ENCODE data around the gene MAMDC4.
"Not testable (repeated sequence)": the region's sequence is repeated elsewhere in the genome, so short reads cannot be mapped to it uniquely, and the experiment has no call there.

Gene MAMDC4

GRCh38 chr9:136862849-136863622 lies 10.9 kb downstream of the MAMDC4 start:
- no peak for DNase-seq

DNA sequence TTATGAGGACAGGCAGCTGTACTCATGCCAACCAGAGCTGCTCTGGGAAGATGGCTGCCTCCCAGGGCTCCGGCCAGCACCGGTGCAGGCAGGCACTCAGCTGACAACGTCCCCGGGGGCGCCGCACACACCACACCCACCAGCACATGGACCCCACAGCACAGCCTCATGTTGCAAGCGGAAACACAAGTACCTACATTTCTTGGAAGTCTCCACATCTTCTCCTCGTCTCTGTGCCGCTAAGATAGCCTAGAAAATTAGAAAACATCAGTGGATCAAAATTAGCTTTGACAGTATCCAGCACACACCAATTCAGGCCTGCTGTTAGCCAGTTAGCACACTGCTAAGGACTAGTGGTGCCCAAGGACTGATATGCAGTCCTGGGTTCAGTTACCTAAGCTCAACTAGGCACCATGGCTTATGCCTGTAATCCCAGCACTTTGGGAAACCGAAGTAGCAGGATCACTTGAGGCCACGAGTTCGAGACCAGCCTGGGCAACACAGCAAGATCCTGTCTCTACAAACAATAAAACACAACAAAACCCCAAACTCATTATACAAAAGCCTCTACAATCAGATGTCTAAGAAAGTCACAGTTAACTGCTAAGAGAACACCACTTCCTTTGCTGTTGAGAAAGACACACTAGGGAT lies 11.6 kb downstream of the MAMDC4 start:
- DNase-seq = no peak

DNA sequence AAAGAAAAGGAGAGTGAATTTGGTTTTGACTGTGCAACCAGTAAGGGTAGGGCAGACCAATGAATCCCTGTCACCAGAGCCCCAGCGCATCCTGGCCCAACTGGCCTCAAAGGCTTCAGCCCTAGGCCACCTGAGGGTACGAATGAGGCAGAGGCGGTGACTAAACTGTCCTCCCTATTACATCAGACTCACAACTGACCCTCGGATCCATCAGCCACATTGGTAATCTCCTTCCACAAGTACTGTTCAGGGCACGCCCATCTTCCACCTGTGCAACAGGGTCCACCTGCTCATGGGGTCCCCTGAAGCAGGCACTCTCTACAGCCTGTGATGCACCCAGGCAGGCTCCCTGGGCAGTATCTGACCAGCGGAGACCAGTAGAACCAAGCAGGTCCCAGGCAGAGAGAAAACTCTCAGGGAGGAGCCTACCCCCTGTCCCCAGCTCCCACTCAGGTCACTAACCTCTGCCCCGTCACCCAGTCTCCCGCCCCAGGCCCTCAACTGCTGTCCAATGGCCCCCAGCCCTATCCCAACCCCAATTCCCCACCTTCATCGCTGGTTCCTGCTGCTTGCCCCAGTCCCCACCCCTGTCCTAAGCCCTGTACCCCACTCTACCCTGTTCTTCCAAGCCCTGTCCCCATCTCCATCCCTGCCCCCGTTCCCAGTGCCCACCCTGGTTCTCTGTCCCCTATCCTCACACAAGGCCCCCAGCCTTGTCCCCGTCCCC lies 13.1 kb downstream of the MAMDC4 start:
- DNase-seq = no peak

- DNase-seq = no peak
Observed at GRCh38 chr9:136865768-136866103, 13.6 kb downstream of the MAMDC4 start.

GRCh38 chr9:136866898-136867421 lies 14.8 kb downstream of the MAMDC4 start:
- DNase-seq = not testable (repeated sequence)

GRCh38 chr9:136867480-136867879 lies 15.3 kb downstream of the MAMDC4 start:
- DNase-seq = no peak

- DNase-seq = no peak
Observed at GRCh38 chr9:136867917-136868316, 15.8 kb downstream of the MAMDC4 start.

GRCh38 chr9:136868644-136869043 lies 16.5 kb downstream of the MAMDC4 start:
- DNase-seq = no peak

DNA sequence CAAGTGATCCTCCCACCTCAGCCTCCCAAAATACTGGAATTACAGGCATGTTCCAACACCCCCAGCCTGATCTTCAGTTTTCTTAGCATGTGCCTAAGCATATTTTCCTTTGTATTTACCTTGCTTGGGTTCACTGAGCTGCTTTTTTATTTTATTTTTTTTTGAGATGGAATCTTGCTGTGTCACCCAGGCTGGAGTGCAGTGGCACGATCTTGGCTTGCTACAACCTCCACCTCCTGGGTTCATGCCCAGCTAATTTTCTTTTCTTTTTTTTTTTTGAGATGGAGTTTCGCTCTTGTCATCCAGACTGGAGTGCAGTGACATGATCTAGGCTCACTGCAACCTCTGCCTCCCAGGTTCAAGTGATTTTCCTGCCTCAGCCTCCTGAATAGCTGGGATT lies 17.5 kb downstream of the MAMDC4 start:
- not testable (repeated sequence) for DNase-seq

DNA sequence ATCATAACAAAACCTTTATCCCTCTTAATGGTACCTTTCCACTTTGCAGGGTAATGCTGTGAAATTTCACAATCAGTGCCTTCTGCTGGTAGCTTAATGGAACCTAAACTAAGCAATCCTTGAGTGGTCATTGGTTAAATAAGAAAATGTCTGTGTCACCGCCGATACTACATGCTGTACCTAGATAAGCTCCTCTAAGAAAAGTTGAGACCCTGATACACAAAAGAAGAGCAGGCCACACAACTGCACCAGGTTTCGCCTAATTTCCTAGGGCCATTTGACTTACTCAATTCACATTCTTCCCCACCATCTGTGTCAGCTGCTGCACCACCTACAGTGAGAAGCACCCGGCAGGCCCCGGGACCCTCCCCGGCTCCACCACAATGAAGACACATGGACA lies 23.0 kb downstream of the MAMDC4 start:
- no peak for DNase-seq

DNA sequence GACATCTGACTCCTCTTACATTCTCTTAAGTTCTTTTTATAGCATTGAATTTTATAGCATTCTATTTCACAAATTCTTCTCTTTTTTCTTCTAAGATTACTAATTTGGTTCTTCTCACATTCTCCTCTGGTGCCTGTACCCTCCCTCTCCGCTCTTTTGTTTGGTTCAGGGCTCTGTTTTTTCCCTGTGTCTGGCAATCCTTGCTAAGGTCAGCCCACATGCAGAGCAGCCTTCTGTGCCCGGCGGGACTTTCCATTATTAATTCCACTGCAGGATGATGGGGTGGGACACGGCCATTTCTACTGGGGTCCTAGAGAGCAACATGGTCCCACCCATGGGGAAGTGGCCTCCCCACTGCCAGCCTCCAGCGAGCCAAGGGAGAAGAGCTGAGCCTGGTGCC lies 24.3 kb downstream of the MAMDC4 start:
- DNase-seq = no peak

DNA sequence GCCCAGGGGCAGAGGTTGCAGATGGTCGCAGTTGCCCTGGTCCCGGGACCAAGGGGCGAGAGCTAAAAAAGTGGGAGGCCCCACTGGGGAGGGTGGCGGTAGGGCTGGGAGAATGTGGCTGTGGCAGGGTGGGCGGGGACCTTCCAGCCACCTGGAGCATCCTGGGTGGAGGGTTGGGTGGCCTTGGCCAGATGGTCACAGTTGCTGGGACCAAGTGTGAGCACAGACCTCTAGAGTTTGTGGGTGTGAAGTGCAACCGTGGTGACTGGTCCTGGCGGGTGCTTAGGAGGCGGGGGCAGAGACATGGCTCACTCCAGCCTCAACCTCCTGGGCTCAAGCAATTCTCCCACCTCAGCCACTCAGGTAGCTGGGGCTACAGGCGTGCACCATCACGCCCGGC lies 28.5 kb downstream of the MAMDC4 start:
- no peak for DNase-seq

DNA sequence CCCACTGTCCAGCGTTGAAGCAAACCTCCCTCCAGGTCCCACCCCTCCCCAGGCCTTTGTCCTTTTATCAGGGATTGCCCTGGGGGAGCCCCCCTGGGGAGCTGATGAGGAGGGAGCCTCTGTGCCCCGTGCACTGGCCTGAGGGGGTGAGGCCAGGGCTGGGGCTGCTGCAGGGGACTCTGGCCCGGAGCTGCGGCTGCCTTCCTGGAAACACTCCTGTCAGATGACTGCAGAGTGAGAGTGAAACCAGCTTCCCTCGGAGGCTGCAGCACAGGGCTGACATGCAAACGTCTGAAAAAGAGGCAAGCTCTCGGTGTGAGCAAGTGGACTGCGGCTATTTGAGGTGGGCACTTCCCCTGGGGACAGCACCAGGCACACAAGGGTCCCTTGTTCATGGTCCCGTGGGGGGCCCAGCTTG lies 29.6 kb downstream of the MAMDC4 start:
- DNase-seq = no peak

DNA sequence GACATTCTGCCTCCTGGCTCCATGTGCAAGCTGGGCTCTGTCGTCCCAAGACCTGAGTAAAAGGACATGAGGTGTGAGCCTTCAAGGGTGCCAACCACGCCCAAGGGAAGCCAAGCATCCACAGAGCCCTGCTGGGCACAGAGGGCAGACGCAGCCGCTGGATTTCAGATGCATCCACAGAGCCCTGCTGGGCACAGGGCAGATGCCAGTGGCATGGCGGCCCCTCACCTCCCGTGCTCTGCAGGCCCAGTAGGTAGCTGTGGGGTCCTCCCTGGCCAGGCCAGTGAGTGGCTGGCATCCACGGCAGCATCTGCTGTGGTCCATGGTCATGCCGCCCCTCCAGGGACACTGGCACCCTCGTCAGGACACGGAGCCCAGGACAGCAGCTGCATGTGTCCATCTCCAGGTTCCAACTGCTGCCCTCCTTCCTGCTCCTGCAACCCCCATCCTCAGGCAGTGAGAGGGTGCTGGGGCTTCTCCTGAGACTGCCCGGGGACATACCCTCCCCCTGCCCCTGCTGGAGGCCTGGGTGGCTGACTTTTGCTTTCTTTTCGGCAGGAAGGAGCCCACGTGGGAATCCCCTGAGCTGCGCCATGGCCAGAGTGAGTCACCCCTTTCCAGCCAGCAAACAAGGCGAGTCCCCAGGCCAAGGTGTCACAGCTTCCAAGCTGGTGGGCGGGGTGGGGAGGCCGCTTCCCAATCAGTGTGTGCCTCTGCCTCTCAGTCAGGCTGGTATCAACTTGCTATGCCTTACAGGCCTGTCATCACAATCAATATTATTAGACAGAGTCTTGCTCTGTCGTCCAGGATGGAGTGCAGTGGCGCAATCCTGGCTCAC lies 30.2 kb downstream of the MAMDC4 start:
- no peak for DNase-seq

- DNase-seq = not testable (repeated sequence)
Observed at GRCh38 chr9:136882947-136883283, 30.8 kb downstream of the MAMDC4 start.

DNA sequence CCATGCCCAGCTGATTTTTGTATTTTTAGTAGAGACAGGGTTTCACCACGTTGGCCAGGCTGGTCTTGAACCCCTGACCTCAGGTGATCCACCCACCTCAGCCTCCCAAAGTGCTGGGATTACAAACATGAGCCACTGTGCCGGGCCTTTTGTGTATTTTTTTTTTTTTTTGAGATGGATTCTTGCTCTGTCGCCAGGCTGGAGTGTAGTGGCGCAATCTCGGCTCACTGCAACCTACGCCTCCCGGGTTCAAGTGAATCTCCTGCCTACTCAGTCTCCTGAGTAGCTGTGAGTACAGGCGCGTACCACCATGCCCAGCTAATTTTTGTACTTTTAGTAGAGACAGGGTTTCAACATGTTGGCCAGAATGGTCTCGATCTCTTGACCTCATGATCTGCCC lies 31.5 kb downstream of the MAMDC4 start:
- not testable (repeated sequence) for DNase-seq

DNA sequence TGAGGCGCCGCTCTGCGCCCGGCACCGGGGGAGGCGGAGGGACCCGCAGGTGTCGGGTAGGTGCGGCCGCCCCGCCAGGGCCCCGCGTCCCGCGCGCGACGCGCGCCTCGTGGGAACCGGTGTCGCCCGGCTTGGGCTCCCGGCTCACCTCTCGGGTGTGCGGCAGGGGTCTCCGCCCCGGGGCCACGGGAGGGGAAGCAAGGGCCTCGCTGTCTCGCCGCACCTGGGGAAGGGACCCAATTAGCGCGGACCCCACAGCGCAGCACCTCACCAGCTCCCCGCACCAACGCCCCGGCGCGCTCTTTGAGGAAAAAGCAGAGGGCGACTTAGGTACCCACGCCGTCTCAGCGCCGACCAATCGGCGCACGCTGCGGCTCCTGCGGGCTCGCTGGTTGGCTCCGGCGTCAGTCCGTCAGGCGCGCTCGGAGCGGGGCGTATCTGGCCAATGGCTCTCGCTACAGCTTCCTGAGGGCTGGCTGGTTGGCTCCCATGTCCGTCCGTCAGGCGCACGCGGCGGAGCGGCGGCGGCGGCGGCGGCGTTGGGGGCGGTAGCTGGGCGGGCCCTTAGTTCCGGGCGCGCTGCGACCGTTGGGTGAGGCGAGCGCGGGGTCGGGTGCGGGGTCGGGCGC lies 33.9 kb downstream of the MAMDC4 start, which contains the start of gene TRAF2:
TRAF2 (plus strand) TSS at position 567 of the 629 bp plus-strand sequence. CDS start 12,225 bp downstream, outside the sequence.
- DNase-seq = peak; percentile 76 to 78

GRCh38 chr9:136886610-136887597 lies 34.8 kb downstream of the MAMDC4 start:
- DNase-seq = no peak

DNA sequence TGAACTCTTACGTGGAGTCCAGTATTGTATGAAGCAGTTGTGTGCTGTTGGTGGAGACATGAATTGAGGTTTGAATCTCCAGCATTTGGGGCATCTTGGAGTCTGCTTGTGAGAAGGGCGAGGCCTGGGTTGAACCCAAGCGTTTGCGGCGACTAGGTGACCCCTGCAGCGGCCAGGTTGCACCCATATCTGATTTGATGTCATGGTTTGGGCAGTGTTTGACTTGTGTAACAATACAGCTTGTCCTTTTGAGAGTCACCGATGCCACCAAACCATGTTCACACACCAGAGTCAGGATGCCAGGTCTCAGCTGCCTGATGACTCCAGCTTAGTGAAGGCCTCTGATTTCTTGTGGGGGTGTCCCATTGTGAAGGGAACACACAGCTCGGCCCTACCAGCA lies 36.3 kb downstream of the MAMDC4 start:
- DNase-seq = no peak

DNA sequence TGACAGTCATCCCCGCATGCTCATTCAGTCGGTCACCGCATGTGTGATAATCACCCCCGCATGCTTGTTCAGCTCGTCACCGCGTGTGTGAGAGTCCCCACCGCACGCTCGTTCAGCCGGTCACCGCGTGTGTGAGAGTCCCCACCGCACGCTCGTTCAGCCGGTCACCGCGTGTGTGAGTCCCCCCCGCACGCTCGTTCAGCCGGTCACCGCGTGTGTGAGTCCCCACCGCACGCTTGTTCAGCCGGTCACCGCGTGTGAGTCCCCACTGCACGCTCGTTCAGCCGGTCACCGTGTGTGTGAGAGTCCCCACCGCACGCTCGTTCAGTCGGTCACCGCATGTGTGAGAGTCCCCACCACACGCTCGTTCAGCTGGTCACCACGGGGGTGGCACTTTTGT lies 37.7 kb downstream of the MAMDC4 start:
- no peak for DNase-seq

DNA sequence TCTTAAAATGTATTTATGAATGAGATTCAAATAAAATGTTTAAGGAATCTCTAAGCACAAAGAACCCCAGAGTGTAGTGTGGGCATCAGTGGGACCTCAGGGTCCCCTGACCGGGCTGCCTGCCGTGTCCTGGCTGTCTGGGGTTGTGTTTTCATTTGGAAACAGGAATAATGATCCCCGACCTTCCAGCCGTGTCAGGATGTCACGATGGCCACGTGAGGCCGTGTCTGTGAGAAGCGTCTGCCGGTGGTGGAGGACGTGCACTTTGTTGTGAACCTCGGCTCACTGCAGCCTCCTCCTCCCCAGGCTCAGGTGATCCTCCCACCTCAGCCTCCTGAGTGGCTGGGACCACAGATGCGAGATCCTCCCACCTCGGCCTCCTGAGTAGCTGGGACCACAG lies 38.5 kb downstream of the MAMDC4 start:
- no peak for DNase-seq
